K562 (cell line): ENCODE data around the gene ITGAD. TPM values are rescaled to one million over a fixed set of nuclear protein-coding genes. Genes with fewer than 3 reads are reported as not detected.

Experiments used
- CREM ChIP-seq: IDR thresholded peaks from 2 replicates; pipeline ENCODE4 v1.6.1; 2014; ENCODE audit warnings: antibody characterized with exemption, low read depth
- ERF ChIP-seq: fragments of 450-650 bp; formaldehyde crosslinking; IDR thresholded peaks from 2 replicates; pipeline ENCODE4 v1.4.0; 2020; ENCODE audit warnings: mild to moderate bottlenecking, mixed read lengths
- HCFC1 ChIP-seq: IDR thresholded peaks from 2 replicates; pipeline ENCODE4 v1.6.1; 2012; ENCODE audit warnings: low read depth, low read length, improper control_type of control experiment
- HOXB6 ChIP-seq: fragments of 250-450 bp; sonication (Bioruptor Pico); IDR thresholded peaks from 2 replicates; pipeline ENCODE4 v1.5.1; 2022; ENCODE audit warnings: mild to moderate bottlenecking, borderline replicate concordance
- JUND ChIP-seq, 2 experiments: IDR thresholded peaks; 2 replicates in 1 of 2; 3 replicates in 1 of 2; pipeline ENCODE4 v1.6.1; 2011; ENCODE audit warnings: borderline replicate concordance in 2 of 2, low read depth in 2 of 2, low read length in 2 of 2, improper control_type of control experiment in 1 of 2, missing biosample characterization in 1 of 2, missing genetic modification characterization in 1 of 2, missing genetic modification reagents in 1 of 2
- MYC ChIP-seq, 2 experiments: fragments of 250-450 bp in 1 of 2; sonication (Bioruptor Pico) in 1 of 2; IDR thresholded peaks; 2 replicates each; pipeline versions ENCODE4 v1.5.1 to v1.6.1; 2012 to 2021; ENCODE audit warnings: low read depth in 2 of 2, borderline replicate concordance in 1 of 2, improper control_type of control experiment in 1 of 2, low read length in 1 of 2, mild to moderate bottlenecking in 1 of 2, moderate library complexity in 1 of 2
- NR2F6 ChIP-seq: fragments of 450-650 bp; formaldehyde crosslinking; IDR thresholded peaks from 2 replicates; pipeline ENCODE4 v1.4.0; 2020; ENCODE audit warnings: mild to moderate bottlenecking
- SIN3B ChIP-seq: fragments of 450-650 bp; IDR thresholded peaks from 2 replicates; pipeline ENCODE4 v1.6.1; 2017; ENCODE audit warnings: low read depth, mild to moderate bottlenecking, moderate library complexity
- SMARCA5 ChIP-seq: fragments of 450-650 bp; IDR thresholded peaks from 2 replicates; pipeline ENCODE4 v1.6.1; 2016
- TCF7 ChIP-seq: sonication (generic); IDR thresholded peaks from 2 replicates; pipeline ENCODE4 v1.6.1; 2016; ENCODE audit warnings: antibody characterized with exemption, borderline replicate concordance
- ZFP1 ChIP-seq: fragments of 450-650 bp; formaldehyde crosslinking; IDR thresholded peaks from 2 replicates; pipeline ENCODE4 v1.4.0; 2020; ENCODE audit warnings: mild to moderate bottlenecking, mixed read lengths
- ZNF3 ChIP-seq: fragments of 250-450 bp; sonication (Bioruptor Pico); IDR thresholded peaks from 2 replicates; pipeline ENCODE4 v1.5.0; 2021; ENCODE audit warnings: mild to moderate bottlenecking, moderate library complexity
- polyA plus RNA-seq, 8 experiments: library from polyadenylated mRNA; depleted of rRNA in 4 of 8; stranded (reverse) in 5 of 8; unstranded in 3 of 8; fragments of >200 nt; fragmentation: Nextera tagmentation in 2 of 8; fragmentation: Illumina TruSeq in 1 of 8; extraction: Ambion mirVana in 2 of 8; extraction: Trizol in 1 of 8; gene quantifications; 2 replicates each; pipeline versions ENCODE4 v1.2.1 to v1.2.3, GENCODE V29; 2011 to 2014; ENCODE audit warnings: inconsistent platforms in 1 of 8, missing spikeins in 1 of 8
- total RNA-seq, 7 experiments: library from RNA; depleted of rRNA in 6 of 7; stranded (reverse); fragments of >200 nt in 6 of 7; fragmentation: Illumina TruSeq in 2 of 7; extraction: Trizol in 2 of 7; gene quantifications; 2 replicates each; pipeline versions ENCODE4 v1.2.1 to v1.2.3, GENCODE V29; 2011 to 2021; ENCODE audit warnings: low replicate concordance in 1 of 7
- TF ChIP-seq, protein P1 (sequence below): IDR thresholded peaks from 2 replicates; pipeline ENCODE4 v1.6.1; 2016; ENCODE audit warnings: missing genetic modification characterization, missing compliant biosample characterization
- TF ChIP-seq, protein P2 (sequence below): sonication (generic); formaldehyde crosslinking; IDR thresholded peaks from 2 replicates; pipeline ENCODE4 v1.8.1; 2023; ENCODE audit warnings: mild to moderate bottlenecking, missing genetic modification reagents, moderate library complexity
- TF ChIP-seq, protein P3 (sequence below), 3 experiments: IDR thresholded peaks in 2 of 3; conservative IDR thresholded peaks in 1 of 3; 2 replicates each; pipeline ENCODE4 v1.5.1; 2011 to 2012; ENCODE audit warnings: low read length in 3 of 3, mild to moderate bottlenecking in 3 of 3, control low read depth in 2 of 3, improper control_type of control experiment in 1 of 3, inconsistent platforms in 1 of 3, low read depth in 1 of 3, mixed read lengths in 1 of 3, moderate library complexity in 1 of 3; ENCODE audit not compliant: insufficient read depth in 2 of 3
- TF ChIP-seq, protein P4 (sequence below): sonication (generic); formaldehyde crosslinking; IDR thresholded peaks from 2 replicates; pipeline ENCODE4 v1.8.1; 2023; ENCODE audit warnings: mild to moderate bottlenecking, missing genetic modification reagents
- TF ChIP-seq, protein P5 (sequence below), 2 experiments: IDR thresholded peaks; 2 replicates each; pipeline ENCODE4 v1.6.1; 2011; ENCODE audit warnings: borderline replicate concordance in 1 of 2, control low read depth in 1 of 2, low read depth in 1 of 2, low read length in 1 of 2, mild to moderate bottlenecking in 1 of 2, mixed read lengths in 1 of 2, moderate library complexity in 1 of 2; ENCODE audit not compliant: insufficient read depth in 1 of 2, insufficient read length in 1 of 2, poor library complexity in 1 of 2, severe bottlenecking in 1 of 2; ENCODE audit errors: extremely low read depth in 1 of 2
- TF ChIP-seq, protein P6 (sequence below): fragments of 450-650 bp; formaldehyde crosslinking; IDR thresholded peaks from 2 replicates; pipeline ENCODE4 v1.4.0; 2020; ENCODE audit warnings: mild to moderate bottlenecking, moderate library complexity

ITGAD gene
- total and polyA plus RNA-seq, 9 of the 15 experiments (the other 6 are each of a cell fraction or from before 2014, with no cell fraction given) = not detected

DNA sequence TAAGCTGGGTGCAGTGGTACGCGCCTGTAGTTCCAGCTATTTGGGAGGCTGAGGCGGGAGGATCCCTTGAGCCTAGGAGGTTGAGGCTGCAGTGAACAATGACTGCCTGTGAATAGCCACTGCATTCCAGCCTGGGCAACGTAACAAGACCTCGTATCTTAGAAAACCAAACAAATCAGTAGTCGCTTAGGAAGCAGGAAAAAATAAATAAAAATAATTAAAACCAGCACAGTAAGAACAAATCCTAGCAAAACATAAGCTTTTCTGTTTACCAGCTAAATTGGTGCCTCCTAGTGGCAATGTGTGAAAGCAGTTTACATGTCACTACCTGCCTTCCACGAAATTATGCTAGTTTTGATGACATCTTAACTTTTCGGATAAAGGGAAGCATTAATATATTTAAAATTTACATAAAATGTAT, 67.5 kb downstream of the ITGAD start (continued):
- TF ChIP-seq, protein P1, sequence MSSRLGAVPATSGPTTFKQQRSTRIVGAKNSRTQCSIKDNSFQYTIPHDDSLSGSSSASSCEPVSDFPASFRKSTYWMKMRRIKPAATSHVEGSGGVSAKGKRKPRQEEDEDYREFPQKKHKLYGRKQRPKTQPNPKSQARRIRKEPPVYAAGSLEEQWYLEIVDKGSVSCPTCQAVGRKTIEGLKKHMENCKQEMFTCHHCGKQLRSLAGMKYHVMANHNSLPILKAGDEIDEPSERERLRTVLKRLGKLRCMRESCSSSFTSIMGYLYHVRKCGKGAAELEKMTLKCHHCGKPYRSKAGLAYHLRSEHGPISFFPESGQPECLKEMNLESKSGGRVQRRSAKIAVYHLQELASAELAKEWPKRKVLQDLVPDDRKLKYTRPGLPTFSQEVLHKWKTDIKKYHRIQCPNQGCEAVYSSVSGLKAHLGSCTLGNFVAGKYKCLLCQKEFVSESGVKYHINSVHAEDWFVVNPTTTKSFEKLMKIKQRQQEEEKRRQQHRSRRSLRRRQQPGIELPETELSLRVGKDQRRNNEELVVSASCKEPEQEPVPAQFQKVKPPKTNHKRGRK (tag) = 0 out of 2 replicates have a peak, but pooled peaks have one; percentile 19
- TF ChIP-seq NR2F6 (CRISPR knock-in tag) (no peak), ZFP1 (CRISPR knock-in tag) (0 out of 2 replicates have a peak, but pooled peaks have one; percentile 18), HCFC1 (no peak), HOXB6 (no peak), SMARCA5 (0 out of 2 replicates have a peak, but pooled peaks have one; percentile 65), JUND (IDR thresholded peaks at IDR 0.05; ENCODE audit: borderline replicate concordance, low read depth, low read length) (0 out of 2 replicates have a peak, but pooled peaks have one; percentile 31), JUND (tag; IDR thresholded peaks at IDR 0.05; ENCODE audit: borderline replicate concordance, low read depth, low read length) (no peak), ZNF3 (CRISPR knock-in tag) (no peak), TCF7 (no peak), MYC (IDR thresholded peaks at IDR 0.05; ENCODE audit: low read depth, low read length) (0 out of 2 replicates have a peak, but pooled peaks have one; percentile 17), MYC (CRISPR knock-in tag; IDR thresholded peaks at IDR 0.05; ENCODE audit: borderline replicate concordance, low read depth) (no peak), SIN3B (no peak), ERF (no peak), CREM (0 out of 2 replicates have a peak, but pooled peaks have one; percentile 25)
- TF ChIP-seq, protein P2, sequence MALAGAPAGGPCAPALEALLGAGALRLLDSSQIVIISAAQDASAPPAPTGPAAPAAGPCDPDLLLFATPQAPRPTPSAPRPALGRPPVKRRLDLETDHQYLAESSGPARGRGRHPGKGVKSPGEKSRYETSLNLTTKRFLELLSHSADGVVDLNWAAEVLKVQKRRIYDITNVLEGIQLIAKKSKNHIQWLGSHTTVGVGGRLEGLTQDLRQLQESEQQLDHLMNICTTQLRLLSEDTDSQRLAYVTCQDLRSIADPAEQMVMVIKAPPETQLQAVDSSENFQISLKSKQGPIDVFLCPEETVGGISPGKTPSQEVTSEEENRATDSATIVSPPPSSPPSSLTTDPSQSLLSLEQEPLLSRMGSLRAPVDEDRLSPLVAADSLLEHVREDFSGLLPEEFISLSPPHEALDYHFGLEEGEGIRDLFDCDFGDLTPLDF = no peak
- TF ChIP-seq, protein P3, sequence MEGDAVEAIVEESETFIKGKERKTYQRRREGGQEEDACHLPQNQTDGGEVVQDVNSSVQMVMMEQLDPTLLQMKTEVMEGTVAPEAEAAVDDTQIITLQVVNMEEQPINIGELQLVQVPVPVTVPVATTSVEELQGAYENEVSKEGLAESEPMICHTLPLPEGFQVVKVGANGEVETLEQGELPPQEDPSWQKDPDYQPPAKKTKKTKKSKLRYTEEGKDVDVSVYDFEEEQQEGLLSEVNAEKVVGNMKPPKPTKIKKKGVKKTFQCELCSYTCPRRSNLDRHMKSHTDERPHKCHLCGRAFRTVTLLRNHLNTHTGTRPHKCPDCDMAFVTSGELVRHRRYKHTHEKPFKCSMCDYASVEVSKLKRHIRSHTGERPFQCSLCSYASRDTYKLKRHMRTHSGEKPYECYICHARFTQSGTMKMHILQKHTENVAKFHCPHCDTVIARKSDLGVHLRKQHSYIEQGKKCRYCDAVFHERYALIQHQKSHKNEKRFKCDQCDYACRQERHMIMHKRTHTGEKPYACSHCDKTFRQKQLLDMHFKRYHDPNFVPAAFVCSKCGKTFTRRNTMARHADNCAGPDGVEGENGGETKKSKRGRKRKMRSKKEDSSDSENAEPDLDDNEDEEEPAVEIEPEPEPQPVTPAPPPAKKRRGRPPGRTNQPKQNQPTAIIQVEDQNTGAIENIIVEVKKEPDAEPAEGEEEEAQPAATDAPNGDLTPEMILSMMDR (IDR thresholded peaks at IDR 0.05 in 2 of 3, conservative IDR thresholded peaks at IDR 0.05 in 1 of 3; ENCODE audit: insufficient read depth in 2 of 3, low read depth in 1 of 3, low read length in 3 of 3) = peak; percentile 47 to 75 (median 71); a peak in 5 of 6 replicates
- TF ChIP-seq, protein P4, sequence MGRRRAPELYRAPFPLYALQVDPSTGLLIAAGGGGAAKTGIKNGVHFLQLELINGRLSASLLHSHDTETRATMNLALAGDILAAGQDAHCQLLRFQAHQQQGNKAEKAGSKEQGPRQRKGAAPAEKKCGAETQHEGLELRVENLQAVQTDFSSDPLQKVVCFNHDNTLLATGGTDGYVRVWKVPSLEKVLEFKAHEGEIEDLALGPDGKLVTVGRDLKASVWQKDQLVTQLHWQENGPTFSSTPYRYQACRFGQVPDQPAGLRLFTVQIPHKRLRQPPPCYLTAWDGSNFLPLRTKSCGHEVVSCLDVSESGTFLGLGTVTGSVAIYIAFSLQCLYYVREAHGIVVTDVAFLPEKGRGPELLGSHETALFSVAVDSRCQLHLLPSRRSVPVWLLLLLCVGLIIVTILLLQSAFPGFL = no peak
- TF ChIP-seq, protein P5, sequence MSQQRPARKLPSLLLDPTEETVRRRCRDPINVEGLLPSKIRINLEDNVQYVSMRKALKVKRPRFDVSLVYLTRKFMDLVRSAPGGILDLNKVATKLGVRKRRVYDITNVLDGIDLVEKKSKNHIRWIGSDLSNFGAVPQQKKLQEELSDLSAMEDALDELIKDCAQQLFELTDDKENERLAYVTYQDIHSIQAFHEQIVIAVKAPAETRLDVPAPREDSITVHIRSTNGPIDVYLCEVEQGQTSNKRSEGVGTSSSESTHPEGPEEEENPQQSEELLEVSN (IDR thresholded peaks at IDR 0.05; ENCODE audit: borderline replicate concordance in 1 of 2, extremely low read depth in 1 of 2, insufficient read depth in 1 of 2, insufficient read length in 1 of 2, low read depth in 1 of 2, low read length in 1 of 2, poor library complexity in 1 of 2, severe bottlenecking in 1 of 2) = no peak
- TF ChIP-seq, protein P6, sequence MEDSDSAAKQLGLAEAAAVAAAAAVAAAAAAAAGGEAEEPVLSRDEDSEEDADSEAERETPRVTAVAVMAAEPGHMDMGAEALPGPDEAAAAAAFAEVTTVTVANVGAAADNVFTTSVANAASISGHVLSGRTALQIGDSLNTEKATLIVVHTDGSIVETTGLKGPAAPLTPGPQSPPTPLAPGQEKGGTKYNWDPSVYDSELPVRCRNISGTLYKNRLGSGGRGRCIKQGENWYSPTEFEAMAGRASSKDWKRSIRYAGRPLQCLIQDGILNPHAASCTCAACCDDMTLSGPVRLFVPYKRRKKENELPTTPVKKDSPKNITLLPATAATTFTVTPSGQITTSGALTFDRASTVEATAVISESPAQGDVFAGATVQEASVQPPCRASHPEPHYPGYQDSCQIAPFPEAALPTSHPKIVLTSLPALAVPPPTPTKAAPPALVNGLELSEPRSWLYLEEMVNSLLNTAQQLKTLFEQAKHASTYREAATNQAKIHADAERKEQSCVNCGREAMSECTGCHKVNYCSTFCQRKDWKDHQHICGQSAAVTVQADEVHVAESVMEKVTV (CRISPR knock-in tag) = 0 out of 2 replicates have a peak, but pooled peaks have one; percentile 18
